Body of pancreas (tissue), 4 donors: ENCODE results near the gene GALNT8. TPM values are rescaled to one million over a fixed set of nuclear protein-coding genes. Genes with fewer than 3 reads are reported as not detected.

Source experiments
- ATAC-seq: fragments of 150-250 bp; one replicate; pipeline ENCODE4 v1.9.1; 2016
- DNase-seq, 4 donors: peaks; one replicate each; pipeline ENCODE4 v3.0.0-alpha.2; 2019
- H3K27ac ChIP-seq, 4 donors: fragments of 200-600 bp; sonication (generic); 1 replicate in 3 of 4; 2 replicates in 1 of 4; pipeline versions ENCODE4 v1.5.1 to v1.6.1; 2016 to 2019; ENCODE audit warnings: mild to moderate bottlenecking in 1 of 4, mixed read lengths in 1 of 4, moderate library complexity in 1 of 4
- H3K27me3 ChIP-seq, 2 donors: fragments of 200-600 bp; sonication (generic); one replicate each; pipeline ENCODE4 v1.6.0; 2016; ENCODE audit warnings: mild to moderate bottlenecking in 1 of 2
- H3K36me3 ChIP-seq, 2 donors: fragments of 200-600 bp; sonication (generic); replicated peaks in 1 of 2; 2 replicates each; pipeline ENCODE4 v1.5.1; 2016; ENCODE audit warnings: low read depth in 2 of 2; ENCODE audit not compliant: insufficient read depth in 1 of 2
- H3K4me1 ChIP-seq: fragments of 200-600 bp; sonication (generic); one replicate; pipeline ENCODE4 v1.6.0; 2016
- H3K4me3 ChIP-seq, 2 donors: fragments of 200-600 bp; sonication (generic); 1 replicate in 1 of 2; 2 replicates in 1 of 2; pipeline ENCODE4 v1.5.1; 2016 to 2019
- H3K9me3 ChIP-seq, 3 donors: fragments of 200-600 bp; sonication (generic); 1 replicate in 2 of 3; 2 replicates in 1 of 3; pipeline ENCODE4 v1.5.1; 2016
- CTCF ChIP-seq, 7 experiments: fragments of 450-650 bp in 4 of 7; fragments of 200-600 bp in 3 of 7; sonication (generic) in 3 of 7; IDR thresholded peaks; one replicate each; pipeline ENCODE4 v1.5.1; 2016 to 2019; ENCODE audit warnings: antibody characterized with exemption in 7 of 7
- POLR2A ChIP-seq, 3 donors: fragments of 450-650 bp; IDR thresholded peaks; one replicate each; pipeline ENCODE4 v1.6.1; 2016; ENCODE audit warnings: antibody characterized with exemption in 3 of 3, mild to moderate bottlenecking in 2 of 3
- WGBS, 2 donors: methylation state at CpG; one replicate each; pipeline ENCODE4 v1.1.5; 2017; 5-methylcytosine and 5-hydroxymethylcytosine counted together
- intact Hi-C: fragments of 100-400 bp; cut with DNase I; formaldehyde crosslinking; loops from one replicate; pipeline ENCODE4 v1.15.1; 2023
- total RNA-seq, 2 donors: library from RNA; depleted of rRNA; stranded (reverse); fragments of >200 nt; gene quantifications; one replicate each; pipeline ENCODE4 v1.1.0, GENCODE V29; 2016

Gene GALNT8
- total RNA-seq, 2 donors from 2014 or later, result 0.52 to 1.3 TPM

- intact Hi-C loops, result no loop called here
- Histone ChIP-seq H3K27me3 (peaks cover 0 to 4% of the 10 kb centered on the region in 2 donors), H3K9me3 (no peaks in the 10 kb centered on the region), H3K4me3 (no peak overlapping the region), H3K36me3 (no peaks in the 10 kb centered on the region), H3K4me1 (no peaks in the 10 kb centered on the region), H3K27ac (no peak overlapping the region)
- TF ChIP-seq CTCF (IDR thresholded peaks at IDR 0.05), result no peak
- TF ChIP-seq POLR2A (IDR thresholded peaks at IDR 0.05), result no peak
- ATAC-seq (no peak), DNase-seq (no peak)
- WGBS, 2 donors, result 37 to 50% methylated on average over 4 to 8 of the region's 8 CpGs
Measured at GRCh38 chr12:4779749-4780148, 59.5 kb downstream of the GALNT8 start.

GRCh38 chr12:4780641-4781611 lies 60.7 kb downstream of the GALNT8 start:
- TF ChIP-seq POLR2A (IDR thresholded peaks at IDR 0.05), result no peak
- ATAC-seq (no peak), DNase-seq (no peak)
- intact Hi-C loops, result no loop called here
- Histone ChIP-seq H3K9me3 (no peaks in the 10 kb centered on the region), H3K4me3 (no peak overlapping the region), H3K36me3 (no peaks in the 10 kb centered on the region), H3K27ac (no peak overlapping the region), H3K4me1 (no peaks in the 10 kb centered on the region), H3K27me3 (peaks cover 0 to 4% of the 10 kb centered on the region in 2 donors)
- WGBS, 2 donors, result 37 to 44% methylated on average over 9 of the region's 9 CpGs

GRCh38 chr12:4784404-4785054 lies 64.3 kb downstream of the GALNT8 start:
- DNase-seq, result no peak
- no peak for ATAC-seq
- no peaks in the 10 kb centered on the region for H3K9me3 ChIP-seq
- H3K4me1 ChIP-seq, result no peaks in the 10 kb centered on the region
- intact Hi-C loops, result no loop called here
- no peak overlapping the region for H3K4me3 ChIP-seq
- no peak overlapping the region for H3K27ac ChIP-seq
- TF ChIP-seq POLR2A (IDR thresholded peaks at IDR 0.05) (no peak), CTCF (IDR thresholded peaks at IDR 0.05) (no peak)
- WGBS, 2 donors, result 68 to 70% methylated on average over 7 of the region's 7 CpGs
- peaks cover 0 to 4% of the 10 kb centered on the region in 2 donors for H3K27me3 ChIP-seq
- no peaks in the 10 kb centered on the region for H3K36me3 ChIP-seq

GRCh38 chr12:4786795-4787194 lies 66.6 kb downstream of the GALNT8 start:
- H3K36me3 ChIP-seq, result no peaks in the 10 kb centered on the region
- 78 to 79% methylated on average over 5 of the region's 5 CpGs for WGBS, 2 donors
- no peak overlapping the region for H3K27ac ChIP-seq
- ATAC-seq (no peak), DNase-seq (no peak)
- no peak for TF ChIP-seq POLR2A (IDR thresholded peaks at IDR 0.05)
- no peak for TF ChIP-seq CTCF (IDR thresholded peaks at IDR 0.05)
- no peak overlapping the region for H3K4me3 ChIP-seq
- H3K9me3 ChIP-seq, result no peaks in the 10 kb centered on the region
- H3K4me1 ChIP-seq, result no peaks in the 10 kb centered on the region
- H3K27me3 ChIP-seq, result peaks cover 0 to 4% of the 10 kb centered on the region in 2 donors
- intact Hi-C loops, result no loop called here

- no peaks in the 10 kb centered on the region for H3K9me3 ChIP-seq
- no peaks in the 10 kb centered on the region for H3K4me1 ChIP-seq
- H3K36me3 ChIP-seq, result no peaks in the 10 kb centered on the region
- intact Hi-C loops, result no loop called here
- no peak overlapping the region for H3K27ac ChIP-seq
- WGBS, 2 donors, result 61 to 66% methylated on average over 7 of the region's 7 CpGs
- H3K27me3 ChIP-seq, result peaks cover 0 to 2% of the 10 kb centered on the region in 2 donors
- no peak overlapping the region for H3K4me3 ChIP-seq
- ATAC-seq (no peak), DNase-seq (no peak)
- no peak for TF ChIP-seq POLR2A (IDR thresholded peaks at IDR 0.05)
- TF ChIP-seq CTCF (IDR thresholded peaks at IDR 0.05), result no peak
Measured at GRCh38 chr12:4787965-4788364, 67.8 kb downstream of the GALNT8 start.
